GM23338 (cell line): ENCODE results near the gene HACD1. TPM values are rescaled to one million over a fixed set of nuclear protein-coding genes. Genes with fewer than 3 reads are reported as not detected.

ENCODE experiments used
- ATAC-seq: fragments of 200-7000 bp; cut with Tn5 transposase; 3 replicates; pipeline ENCODE4 v1.9.1; 2020
- DNase-seq: peaks from one replicate; pipeline ENCODE4 v3.0.0-alpha.2; 2015; ENCODE audit warnings: low spot score
- H2AFZ ChIP-seq: fragments of 200-600 bp; sonication (generic); 2 replicates; pipeline ENCODE4 v1.8.0; 2016; ENCODE audit warnings: antibody characterized with exemption, mild to moderate bottlenecking, moderate library complexity
- H3F3A ChIP-seq: fragments of 200-600 bp; sonication (generic); replicated peaks from 2 replicates; pipeline ENCODE4 v1.8.0; 2017; ENCODE audit warnings: antibody characterized with exemption, mixed run types, low read depth
- H3K27ac ChIP-seq: fragments of 200-600 bp; sonication (generic); 2 replicates; pipeline ENCODE4 v1.6.1; 2016; ENCODE audit warnings: low read depth
- H3K27me3 ChIP-seq: fragments of 200-600 bp; sonication (generic); 2 replicates; pipeline ENCODE4 v1.8.0; 2016; ENCODE audit warnings: mild to moderate bottlenecking, mixed run types, moderate library complexity; ENCODE audit not compliant: insufficient read depth
- H3K36me3 ChIP-seq: fragments of 200-600 bp; sonication (generic); 2 replicates; pipeline ENCODE4 v1.8.0; 2016; ENCODE audit warnings: mild to moderate bottlenecking; ENCODE audit not compliant: insufficient read depth
- H3K4me1 ChIP-seq: fragments of 200-600 bp; sonication (generic); 2 replicates; pipeline ENCODE4 v1.8.0; 2016; ENCODE audit warnings: mild to moderate bottlenecking, moderate library complexity; ENCODE audit not compliant: insufficient read depth
- H3K4me2 ChIP-seq: fragments of 200-600 bp; sonication (generic); 2 replicates; pipeline ENCODE4 v1.7.1; 2017; ENCODE audit warnings: mixed run types
- H3K4me3 ChIP-seq: fragments of 200-600 bp; sonication (generic); 2 replicates; pipeline ENCODE4 v1.6.1; 2016; ENCODE audit warnings: mixed run types
- H3K79me2 ChIP-seq: fragments of 200-600 bp; sonication (generic); replicated peaks from 2 replicates; pipeline ENCODE4 v1.8.0; 2017; ENCODE audit warnings: mild to moderate bottlenecking; ENCODE audit not compliant: insufficient read depth
- H3K9me2 ChIP-seq: fragments of 200-600 bp; sonication (generic); 2 replicates; pipeline ENCODE4 v1.8.0; 2017; ENCODE audit not compliant: insufficient read depth
- H4K20me1 ChIP-seq: fragments of 200-600 bp; sonication (generic); replicated peaks from 2 replicates; pipeline ENCODE4 v1.8.0; 2017; ENCODE audit warnings: mild to moderate bottlenecking; ENCODE audit not compliant: insufficient read depth
- H3K27ac Mint-ChIP-seq: 2 replicates; pipeline ENCODE4 v1.8.0; 2020; ENCODE audit warnings: inconsistent platforms, mild to moderate bottlenecking, moderate library complexity, mixed read lengths
- H3K27me3 Mint-ChIP-seq: 3 replicates; pipeline ENCODE4 v1.8.0; 2022; ENCODE audit warnings: low read depth, mild to moderate bottlenecking, moderate library complexity, mixed read lengths, inconsistent platforms; ENCODE audit not compliant: insufficient read depth, poor library complexity
- H3K36me3 Mint-ChIP-seq: 3 replicates; pipeline ENCODE4 v1.8.0; 2021; ENCODE audit warnings: low read depth, mild to moderate bottlenecking, inconsistent platforms, moderate library complexity, mixed read lengths
- H3K4me1 Mint-ChIP-seq: 3 replicates; pipeline ENCODE4 v1.8.0; 2020; ENCODE audit warnings: mild to moderate bottlenecking, inconsistent platforms, mixed read lengths
- H3K4me3 Mint-ChIP-seq: 3 replicates; pipeline ENCODE4 v1.8.0; 2021; ENCODE audit warnings: moderate library complexity, mild to moderate bottlenecking, inconsistent platforms, mixed read lengths
- H3K9me3 Mint-ChIP-seq: 3 replicates; pipeline ENCODE4 v1.8.0; 2020; ENCODE audit warnings: moderate library complexity, mild to moderate bottlenecking, inconsistent platforms, mixed read lengths
- CREB1 ChIP-seq: fragments of 250-450 bp; sonication (Bioruptor Pico); IDR thresholded peaks from 2 replicates; pipeline ENCODE4 v1.5.0; 2020; ENCODE audit warnings: low read depth, mild to moderate bottlenecking, moderate library complexity
- ETS1 ChIP-seq: IDR thresholded peaks from 2 replicates; pipeline ENCODE4 v1.6.1; 2016; ENCODE audit warnings: antibody characterized with exemption
- EZH2 ChIP-seq: fragments of 200-600 bp; sonication (generic); IDR thresholded peaks from one replicate; pipeline ENCODE4 v1.8.0; 2017; ENCODE audit warnings: antibody characterized with exemption, mild to moderate bottlenecking, low read depth; ENCODE audit not compliant: unreplicated experiment
- EZH2phosphoT487 ChIP-seq: fragments of 200-600 bp; sonication (generic); IDR thresholded peaks from one replicate; pipeline ENCODE4 v1.8.1; 2018; ENCODE audit warnings: antibody characterized with exemption; ENCODE audit not compliant: unreplicated experiment
- JUNB ChIP-seq: IDR thresholded peaks from one replicate; pipeline ENCODE4 v1.6.1; 2016; ENCODE audit warnings: antibody characterized with exemption; ENCODE audit not compliant: unreplicated experiment
- POLR2AphosphoS5 ChIP-seq: IDR thresholded peaks from 2 replicates; pipeline ENCODE4 v1.6.1; 2016; ENCODE audit warnings: antibody characterized with exemption, low read depth
- ZNF462 ChIP-seq: fragments of 250-450 bp; sonication (Bioruptor Pico); IDR thresholded peaks from 2 replicates; pipeline ENCODE4 v1.5.0; 2020; ENCODE audit warnings: mild to moderate bottlenecking, moderate library complexity
- polyA plus RNA-seq: library from polyadenylated mRNA; unstranded; fragments of >200 nt; fragmentation: Nextera tagmentation; extraction: Ambion mirVana; gene quantifications from 2 replicates; pipeline ENCODE4 v1.2.1, GENCODE V29; 2016
- total RNA-seq: library from RNA; depleted of rRNA; stranded (reverse); fragments of >200 nt; shearing (Covaris generic); gene quantifications from 2 replicates; pipeline ENCODE4 v1.2.3, GENCODE V29; 2014

HACD1 gene
- total and polyA plus RNA-seq, 2 experiments from 2014 or later, result 32.2 to 66.2 TPM

GRCh38 chr10:17643339-17643754 is 26.2 kb upstream of the HACD1 start:
- H3K27ac ChIP-seq, result peak overlapping the region; percentile 75
- no peaks in the 10 kb centered on the region for H3K9me3 Mint-ChIP-seq
- H4K20me1 ChIP-seq, result no peaks in the 10 kb centered on the region
- H3K79me2 ChIP-seq, result peaks cover 65% of the 10 kb centered on the region
- H2AFZ ChIP-seq, result peak overlapping the region; percentile 67
- DNase-seq (peak; percentile 69), ATAC-seq (peak; percentile 71)
- peaks cover 14% of the 10 kb centered on the region for H3K4me1 Mint-ChIP-seq
- H3K4me1 ChIP-seq, result peaks cover 9% of the 10 kb centered on the region
- H3F3A ChIP-seq, result no peaks in the 10 kb centered on the region
- H3K9me2 ChIP-seq, result no peaks in the 10 kb centered on the region
- no peaks in the 10 kb centered on the region for H3K27me3 ChIP-seq
- H3K4me2 ChIP-seq, result peak overlapping the region; percentile 85
- peaks cover 6% of the 10 kb centered on the region for H3K36me3 Mint-ChIP-seq
- H3K27me3 Mint-ChIP-seq, result peaks cover 11% of the 10 kb centered on the region
- peak overlapping the region; percentile 100 for H3K27ac Mint-ChIP-seq
- TF ChIP-seq CREB1 (CRISPR knock-in tag), result no peak
- no peak for TF ChIP-seq JUNB
- no peak for TF ChIP-seq ETS1
- no peak for TF ChIP-seq EZH2phosphoT487
- TF ChIP-seq ZNF462, result no peak
- TF ChIP-seq EZH2, result no peak
- TF ChIP-seq POLR2AphosphoS5, result no peak
- peak overlapping the region; percentile 90 for H3K4me3 ChIP-seq
- no peaks in the 10 kb centered on the region for H3K36me3 ChIP-seq
- H3K4me3 Mint-ChIP-seq, result peak overlapping the region; percentile 99
